Ovary (tissue), 3 donors: Measurements from ENCODE around the gene SERPINB6.

ENCODE experiments used
- EP300 ChIP-seq: sonication (generic); formaldehyde crosslinking; IDR thresholded peaks from one replicate; pipeline ENCODE4 v1.6.1; 2017; ENCODE audit warnings: antibody characterized with exemption
- POLR2A ChIP-seq: fragments of 450-650 bp; IDR thresholded peaks from one replicate; pipeline ENCODE4 v1.6.1; 2017; ENCODE audit warnings: antibody characterized with exemption, mild to moderate bottlenecking, moderate library complexity
- TF ChIP-seq, protein P1 (sequence below), 3 donors: fragments of 450-650 bp in 2 of 3; fragments of 200-600 bp in 1 of 3; IDR thresholded peaks; one replicate each; pipeline versions ENCODE4 v1.5.1 to v1.8.0; 2016 to 2022; ENCODE audit warnings: antibody characterized with exemption in 3 of 3, mild to moderate bottlenecking in 1 of 3
- donor health status: DM: no; HTN: no; CAD: no.

DNA sequence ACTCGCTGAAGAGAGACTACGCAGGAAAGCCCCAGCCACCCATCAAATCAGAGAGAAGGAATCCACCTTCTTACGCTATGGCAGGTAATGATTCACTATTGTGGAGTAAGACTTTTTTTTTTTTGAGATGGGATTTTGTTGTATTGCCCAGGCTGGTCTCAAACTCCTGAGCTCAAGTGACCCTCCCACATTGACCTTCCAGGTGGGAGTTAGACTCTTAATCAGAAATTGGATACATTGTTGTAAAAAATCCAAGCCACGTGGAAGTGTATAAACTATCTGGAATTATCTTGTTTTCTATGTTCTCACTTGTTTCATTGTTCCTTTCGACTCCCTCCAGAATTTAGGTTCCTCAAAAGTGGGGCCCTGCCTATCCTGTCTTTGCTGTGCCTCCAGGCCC, 35.1 kb upstream of the SERPINB6 start:
- TF ChIP-seq, protein P1, sequence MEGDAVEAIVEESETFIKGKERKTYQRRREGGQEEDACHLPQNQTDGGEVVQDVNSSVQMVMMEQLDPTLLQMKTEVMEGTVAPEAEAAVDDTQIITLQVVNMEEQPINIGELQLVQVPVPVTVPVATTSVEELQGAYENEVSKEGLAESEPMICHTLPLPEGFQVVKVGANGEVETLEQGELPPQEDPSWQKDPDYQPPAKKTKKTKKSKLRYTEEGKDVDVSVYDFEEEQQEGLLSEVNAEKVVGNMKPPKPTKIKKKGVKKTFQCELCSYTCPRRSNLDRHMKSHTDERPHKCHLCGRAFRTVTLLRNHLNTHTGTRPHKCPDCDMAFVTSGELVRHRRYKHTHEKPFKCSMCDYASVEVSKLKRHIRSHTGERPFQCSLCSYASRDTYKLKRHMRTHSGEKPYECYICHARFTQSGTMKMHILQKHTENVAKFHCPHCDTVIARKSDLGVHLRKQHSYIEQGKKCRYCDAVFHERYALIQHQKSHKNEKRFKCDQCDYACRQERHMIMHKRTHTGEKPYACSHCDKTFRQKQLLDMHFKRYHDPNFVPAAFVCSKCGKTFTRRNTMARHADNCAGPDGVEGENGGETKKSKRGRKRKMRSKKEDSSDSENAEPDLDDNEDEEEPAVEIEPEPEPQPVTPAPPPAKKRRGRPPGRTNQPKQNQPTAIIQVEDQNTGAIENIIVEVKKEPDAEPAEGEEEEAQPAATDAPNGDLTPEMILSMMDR (IDR thresholded peaks at IDR 0.05) = no peak
- no peak for TF ChIP-seq POLR2A
- TF ChIP-seq EP300 = no peak
